IPS DF 4.7 (cell line): ENCODE results near the gene RFX3.
A peak's percentile ranks its signal among the peaks of the same experiment; 100 is the strongest.

Experiments used
- DNase-seq: peaks from one replicate; pipeline ENCODE4 v3.0.0-alpha.2; 2013; ENCODE audit warnings: low spot score; ENCODE audit errors: extremely low read depth

Gene RFX3

GRCh38 chr9:3285365-3286161 lies 240.2 kb downstream of the RFX3 start:
- DNase-seq = no peak

- DNase-seq = no peak
These were observed 243.4 kb downstream of the RFX3 start for GRCh38 chr9:3282365-3282764.

GRCh38 chr9:3281399-3281798 lies 244.4 kb downstream of the RFX3 start:
- DNase-seq = no peak

- no peak for DNase-seq
These were observed 248.6 kb downstream of the RFX3 start for GRCh38 chr9:3277200-3277599.

- no peak for DNase-seq
These were observed 254.2 kb downstream of the RFX3 start for GRCh38 chr9:3271581-3271980.

- no peak for DNase-seq
These were observed 254.6 kb downstream of the RFX3 start for GRCh38 chr9:3271157-3271556.

- DNase-seq = no peak
These were observed 257.6 kb downstream of the RFX3 start for GRCh38 chr9:3268223-3268622.

GRCh38 chr9:3263698-3264097 lies 262.1 kb downstream of the RFX3 start:
- DNase-seq = no peak

- no peak for DNase-seq
These were observed 262.8 kb downstream of the RFX3 start for GRCh38 chr9:3262826-3263529.

GRCh38 chr9:3261484-3261883 lies 264.3 kb downstream of the RFX3 start:
- no peak for DNase-seq

GRCh38 chr9:3256571-3257330 lies 269.1 kb downstream of the RFX3 start:
- DNase-seq = no peak

GRCh38 chr9:3251309-3251708 lies 274.5 kb downstream of the RFX3 start:
- DNase-seq = no peak

- no peak for DNase-seq
These were observed 275.1 kb downstream of the RFX3 start for GRCh38 chr9:3250741-3251140.

- DNase-seq = no peak
These were observed 278.6 kb downstream of the RFX3 start for GRCh38 chr9:3247211-3247610.

- no peak for DNase-seq
These were observed 279.6 kb downstream of the RFX3 start for GRCh38 chr9:3246241-3246640.

GRCh38 chr9:3244963-3245653 lies 280.7 kb downstream of the RFX3 start:
- DNase-seq = no peak

GRCh38 chr9:3243683-3244082 lies 282.1 kb downstream of the RFX3 start:
- no peak for DNase-seq

GRCh38 chr9:3241290-3241689 lies 284.5 kb downstream of the RFX3 start:
- DNase-seq = no peak

- DNase-seq = peak; percentile 78
These were observed 285.0 kb downstream of the RFX3 start for GRCh38 chr9:3240656-3241268.

- no peak for DNase-seq
These were observed 286.6 kb downstream of the RFX3 start for GRCh38 chr9:3239240-3239639.

- DNase-seq = no peak
These were observed 287.6 kb downstream of the RFX3 start for GRCh38 chr9:3238236-3238635.
